HS-27A (cell line): ENCODE measurements around the gene B4GALNT2.
"Not testable (repeated sequence)": the region's sequence is repeated elsewhere in the genome, so short reads cannot be mapped to it uniquely, and the experiment has no call there.

ENCODE experiments used
- DNase-seq: peaks from one replicate; pipeline ENCODE4 v3.0.0-alpha.2; 2012; ENCODE audit warnings: low read depth, missing footprints

B4GALNT2 gene

GRCh38 chr17:49180998-49181635, 48.5 kb downstream of the B4GALNT2 start:
- DNase-seq = no peak

- no peak for DNase-seq
These were observed 50.8 kb downstream of the B4GALNT2 start for GRCh38 chr17:49183341-49183740.

- no peak for DNase-seq
These were observed 51.2 kb downstream of the B4GALNT2 start for GRCh38 chr17:49183801-49184200.

GRCh38 chr17:49184522-49184921, 52.0 kb downstream of the B4GALNT2 start:
- DNase-seq = not testable (repeated sequence)

DNA sequence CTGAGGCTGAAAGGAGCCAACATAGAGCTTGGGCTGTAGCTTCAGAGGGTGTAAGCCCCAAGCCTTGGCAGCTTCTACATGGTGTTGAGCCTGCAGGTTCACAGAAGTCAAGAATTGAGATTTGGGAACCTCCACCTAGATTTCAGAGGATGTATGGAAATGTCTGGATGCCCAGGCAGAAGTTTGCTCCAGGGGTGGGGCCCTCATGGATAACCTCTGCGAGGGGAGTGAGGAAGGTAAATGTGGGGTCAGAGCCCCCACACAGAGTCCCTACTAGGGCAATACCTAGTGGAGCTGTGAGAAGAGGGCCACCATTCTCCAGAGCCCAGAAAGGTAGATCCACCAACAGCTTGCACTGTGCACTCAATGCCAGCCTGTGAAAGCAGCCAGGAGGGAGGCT, 52.8 kb downstream of the B4GALNT2 start:
- not testable (repeated sequence) for DNase-seq

DNA sequence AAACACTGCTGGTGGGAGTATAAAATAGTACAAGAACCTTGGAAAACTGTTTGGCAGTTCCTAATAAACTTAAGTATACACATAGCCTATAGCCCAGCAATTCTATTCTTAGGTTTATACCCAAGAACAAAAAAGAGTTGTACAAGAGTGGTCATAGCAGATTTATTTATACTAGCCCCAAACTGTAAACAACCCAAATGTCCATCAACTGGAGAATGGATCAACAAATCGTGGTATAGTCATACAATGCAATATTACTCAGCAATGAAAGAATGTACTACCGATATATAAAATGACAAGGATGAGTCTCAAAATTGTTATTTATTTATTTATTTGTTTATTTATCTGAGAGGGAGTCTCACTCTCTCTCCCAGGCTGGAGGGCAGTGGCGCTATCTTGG, 54.7 kb downstream of the B4GALNT2 start:
- no peak for DNase-seq

DNA sequence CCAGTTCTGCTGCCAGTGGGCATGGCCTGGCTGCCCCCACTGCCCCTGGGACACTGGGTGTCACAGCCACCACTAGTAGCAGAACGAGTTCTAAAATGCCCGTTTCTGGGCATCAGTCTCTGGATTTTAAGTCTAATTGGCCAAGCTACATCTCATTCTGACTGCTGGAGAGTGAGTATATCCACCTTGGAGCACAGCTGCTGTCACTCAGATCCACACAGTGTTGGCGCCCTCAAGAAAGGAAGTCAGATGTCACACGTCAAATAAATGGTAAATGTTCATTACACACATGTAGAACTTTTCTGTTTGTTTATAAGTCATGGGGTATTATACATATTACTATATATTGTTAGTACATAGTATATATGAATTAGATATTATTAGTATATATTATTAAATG, 58.4 kb downstream of the B4GALNT2 start:
- DNase-seq = no peak

GRCh38 chr17:49191409-49191916, 58.9 kb downstream of the B4GALNT2 start:
- no peak for DNase-seq

- peak; percentile 76 for DNase-seq
These were observed 59.6 kb downstream of the B4GALNT2 start for GRCh38 chr17:49191917-49192741.

- no peak for DNase-seq
These were observed 61.1 kb downstream of the B4GALNT2 start for GRCh38 chr17:49193513-49194296.

GRCh38 chr17:49194297-49194607, 61.7 kb downstream of the B4GALNT2 start:
- no peak for DNase-seq

DNA sequence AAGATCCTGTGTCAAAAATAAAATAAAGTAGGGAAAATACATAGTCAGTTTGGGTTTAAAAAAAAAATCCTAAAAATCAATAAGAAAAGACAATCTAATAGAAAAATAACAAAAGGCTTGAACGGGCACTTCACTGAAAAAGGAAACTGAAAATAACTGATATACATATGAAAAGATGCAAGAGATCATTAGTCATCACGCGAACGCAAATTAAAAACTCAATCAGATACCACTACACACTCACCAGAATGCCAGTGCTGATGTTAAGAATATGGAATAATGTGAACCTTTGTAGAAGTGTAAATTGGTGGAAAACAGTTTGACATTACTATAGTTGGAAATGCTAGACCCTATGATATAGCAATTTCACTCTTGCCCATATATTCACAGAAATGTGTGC, 63.2 kb downstream of the B4GALNT2 start:
- DNase-seq = no peak

DNA sequence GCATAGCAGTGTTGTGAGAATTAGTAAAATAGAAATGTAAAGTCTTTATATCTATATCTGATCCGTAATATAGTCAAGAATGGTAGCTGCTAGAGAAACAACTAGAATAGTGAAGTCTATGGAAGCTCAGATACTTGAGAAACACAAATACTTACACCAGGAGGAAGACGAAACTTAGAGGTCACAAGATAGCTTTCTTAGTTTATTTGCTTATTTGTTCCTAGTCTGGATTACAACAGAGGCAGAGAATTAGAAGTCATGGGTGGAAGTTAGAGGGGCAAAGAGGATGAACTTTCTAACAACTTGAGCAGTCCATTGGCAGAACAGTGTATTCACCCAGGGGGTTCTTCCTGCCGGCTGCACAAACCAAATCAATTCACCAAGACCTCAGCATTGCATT, 64.0 kb downstream of the B4GALNT2 start:
- DNase-seq = no peak

GRCh38 chr17:49197346-49197998, 64.9 kb downstream of the B4GALNT2 start:
- DNase-seq = no peak

GRCh38 chr17:49198211-49198610, 65.6 kb downstream of the B4GALNT2 start:
- no peak for DNase-seq

- DNase-seq = no peak
These were observed 68.0 kb downstream of the B4GALNT2 start for GRCh38 chr17:49200423-49201083.

DNA sequence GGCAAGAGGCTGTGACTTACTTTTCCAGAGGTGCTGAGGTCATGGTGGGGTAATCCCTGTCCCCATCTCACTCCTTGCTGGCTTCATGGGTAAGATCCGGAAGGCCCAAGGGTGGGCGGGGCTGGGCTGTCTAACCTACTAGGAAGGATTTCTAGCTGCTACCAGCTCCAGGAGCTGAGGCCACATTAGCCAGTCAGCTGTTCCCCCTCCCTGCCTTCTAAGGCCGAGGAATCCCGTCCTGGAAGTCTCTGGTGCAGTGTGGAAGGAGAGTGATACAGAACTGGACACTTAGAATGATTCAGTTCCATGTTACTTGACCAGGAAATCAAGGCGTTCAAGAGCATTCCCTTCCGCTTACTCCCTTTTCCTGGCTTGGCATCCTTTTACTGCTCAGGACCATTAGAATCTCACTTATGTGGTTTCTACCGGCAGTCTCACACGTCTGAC, 68.9 kb downstream of the B4GALNT2 start:
- no peak for DNase-seq

- no peak for DNase-seq
These were observed 71.2 kb downstream of the B4GALNT2 start for GRCh38 chr17:49203796-49204195.

DNA sequence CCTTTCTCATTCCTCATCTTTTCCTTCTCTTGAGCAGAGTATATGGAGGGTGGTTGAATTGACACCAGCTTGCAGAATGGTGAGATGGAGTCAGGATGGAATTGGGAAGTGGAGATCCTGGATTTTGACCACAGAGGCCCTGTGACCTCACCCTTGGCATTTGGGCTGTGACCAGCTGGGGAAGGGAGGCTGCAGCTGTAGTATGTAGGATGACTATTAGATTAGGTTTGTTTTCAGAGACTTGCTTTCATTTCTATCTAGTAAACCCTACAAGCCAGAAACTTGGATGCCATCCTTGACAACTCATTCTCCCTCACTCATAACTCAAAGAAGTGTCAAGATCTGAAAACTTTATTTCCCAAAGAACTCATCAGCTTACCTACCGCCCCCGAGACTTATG, 71.9 kb downstream of the B4GALNT2 start:
- DNase-seq = no peak

GRCh38 chr17:49209061-49209571, 76.5 kb downstream of the B4GALNT2 start:
- DNase-seq = no peak
